B cell (primary cell): ENCODE data around the gene SDK1.

Experiments
- CTCF ChIP-seq: fragments of 200-600 bp; IDR thresholded peaks from one replicate; pipeline ENCODE4 v1.8.0; 2022; ENCODE audit warnings: antibody characterized with exemption, mild to moderate bottlenecking
- EZH2 ChIP-seq: IDR thresholded peaks from 2 replicates; pipeline ENCODE4 v1.6.1; 2012; ENCODE audit warnings: borderline replicate concordance, low read depth, mild to moderate bottlenecking, moderate library complexity, low read length; ENCODE audit not compliant: insufficient read depth, poor library complexity, severe bottlenecking

DNA sequence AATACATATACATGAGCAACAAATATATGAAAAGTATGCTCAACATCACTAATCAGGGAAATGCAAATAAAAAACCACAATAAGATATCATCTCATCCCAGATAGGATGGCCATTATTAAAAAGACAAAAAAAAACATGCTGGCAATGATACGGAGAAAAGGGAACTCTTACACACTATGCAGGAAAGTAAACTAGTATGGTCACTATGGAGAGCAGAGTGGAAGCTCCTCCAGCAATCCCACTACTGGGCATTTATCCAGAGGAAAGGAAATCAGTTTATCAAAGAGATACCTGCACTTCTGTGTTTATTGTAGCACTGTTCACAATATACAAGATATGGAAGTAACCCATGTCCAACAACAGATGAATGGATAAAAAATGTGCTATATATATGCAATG is 217.5 kb downstream of the SDK1 start:
- no peak for TF ChIP-seq CTCF
- TF ChIP-seq EZH2: no peak
